SK-N-SH (cell line): Measurements from ENCODE around the gene NT5C3A.

Experiments used
- CTCF ChIP-seq: fragments of 200-600 bp; sonication (generic); IDR thresholded peaks from 2 replicates; pipeline ENCODE4 v1.6.1; 2017; ENCODE audit warnings: antibody characterized with exemption, mild to moderate bottlenecking, moderate library complexity
- EP300 ChIP-seq, 2 experiments: IDR thresholded peaks; 2 replicates each; pipeline versions ENCODE4 v1.4.0 to v1.6.1; 2012; ENCODE audit warnings: borderline replicate concordance in 1 of 2, low read depth in 1 of 2, low read length in 1 of 2
- FOXM1 ChIP-seq: IDR thresholded peaks from 2 replicates; pipeline ENCODE4 v1.4.0; 2012; ENCODE audit warnings: low read depth, mild to moderate bottlenecking
- MAX ChIP-seq: IDR thresholded peaks from 2 replicates; pipeline ENCODE4 v1.4.0; 2012; ENCODE audit warnings: low read depth
- MXI1 ChIP-seq: IDR thresholded peaks from 2 replicates; pipeline ENCODE4 v1.6.1; 2012; ENCODE audit warnings: mild to moderate bottlenecking, low read depth, low read length, improper control_type of control experiment
- POLR2AphosphoS5 ChIP-seq: IDR thresholded peaks from 2 replicates; pipeline ENCODE4 v1.6.1; 2012; ENCODE audit warnings: low read depth, low read length
- RAD21 ChIP-seq: IDR thresholded peaks from 2 replicates; pipeline ENCODE4 v1.6.1; 2012; ENCODE audit warnings: mild to moderate bottlenecking, low read length
- RCOR1 ChIP-seq: fragments of 150-350 bp; IDR thresholded peaks from 2 replicates; pipeline ENCODE4 v1.6.1; 2017; ENCODE audit warnings: antibody characterized with exemption, low read length

- TF ChIP-seq FOXM1 = no peak
- TF ChIP-seq RAD21 = no peak
- TF ChIP-seq RCOR1 = no peak
- TF ChIP-seq CTCF = no peak
- no peak for TF ChIP-seq EP300 (IDR thresholded peaks at IDR 0.05; ENCODE audit: borderline replicate concordance in 1 of 2, low read depth in 1 of 2, low read length in 1 of 2)
- no peak for TF ChIP-seq POLR2AphosphoS5
- TF ChIP-seq MXI1 = no peak
- no peak for TF ChIP-seq MAX
Measured at GRCh38 chr7:33065981-33066380, 3.4 kb upstream of the NT5C3A start.
